Measurements from ENCODE around the gene ZNF536.

- TF ChIP-seq, protein P1, sequence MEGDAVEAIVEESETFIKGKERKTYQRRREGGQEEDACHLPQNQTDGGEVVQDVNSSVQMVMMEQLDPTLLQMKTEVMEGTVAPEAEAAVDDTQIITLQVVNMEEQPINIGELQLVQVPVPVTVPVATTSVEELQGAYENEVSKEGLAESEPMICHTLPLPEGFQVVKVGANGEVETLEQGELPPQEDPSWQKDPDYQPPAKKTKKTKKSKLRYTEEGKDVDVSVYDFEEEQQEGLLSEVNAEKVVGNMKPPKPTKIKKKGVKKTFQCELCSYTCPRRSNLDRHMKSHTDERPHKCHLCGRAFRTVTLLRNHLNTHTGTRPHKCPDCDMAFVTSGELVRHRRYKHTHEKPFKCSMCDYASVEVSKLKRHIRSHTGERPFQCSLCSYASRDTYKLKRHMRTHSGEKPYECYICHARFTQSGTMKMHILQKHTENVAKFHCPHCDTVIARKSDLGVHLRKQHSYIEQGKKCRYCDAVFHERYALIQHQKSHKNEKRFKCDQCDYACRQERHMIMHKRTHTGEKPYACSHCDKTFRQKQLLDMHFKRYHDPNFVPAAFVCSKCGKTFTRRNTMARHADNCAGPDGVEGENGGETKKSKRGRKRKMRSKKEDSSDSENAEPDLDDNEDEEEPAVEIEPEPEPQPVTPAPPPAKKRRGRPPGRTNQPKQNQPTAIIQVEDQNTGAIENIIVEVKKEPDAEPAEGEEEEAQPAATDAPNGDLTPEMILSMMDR (IDR thresholded peaks at IDR 0.05) = no peak
- no peak for TF ChIP-seq EZH2 (IDR thresholded peaks at IDR 0.05; ENCODE audit: borderline replicate concordance, insufficient read depth, low read depth, low read length, poor library complexity, severe bottlenecking)
These were observed 885 bp upstream of the ZNF536 start for GRCh38 chr19:30371161-30371836.

All from B cell (primary cell).